Right kidney (tissue), 1 donor: Measurements from ENCODE around the gene GALNT13.

ENCODE experiments used
- DNase-seq: peaks from one replicate; pipeline ENCODE4 v3.0.0-alpha.2; 2016

GALNT13 gene

GRCh38 chr2:154488801-154489200 lies 617.1 kb downstream of the GALNT13 start:
- DNase-seq = no peak

GRCh38 chr2:154489266-154489858 lies 617.6 kb downstream of the GALNT13 start:
- no peak for DNase-seq

GRCh38 chr2:154490530-154490929 lies 618.8 kb downstream of the GALNT13 start:
- DNase-seq = no peak

DNA sequence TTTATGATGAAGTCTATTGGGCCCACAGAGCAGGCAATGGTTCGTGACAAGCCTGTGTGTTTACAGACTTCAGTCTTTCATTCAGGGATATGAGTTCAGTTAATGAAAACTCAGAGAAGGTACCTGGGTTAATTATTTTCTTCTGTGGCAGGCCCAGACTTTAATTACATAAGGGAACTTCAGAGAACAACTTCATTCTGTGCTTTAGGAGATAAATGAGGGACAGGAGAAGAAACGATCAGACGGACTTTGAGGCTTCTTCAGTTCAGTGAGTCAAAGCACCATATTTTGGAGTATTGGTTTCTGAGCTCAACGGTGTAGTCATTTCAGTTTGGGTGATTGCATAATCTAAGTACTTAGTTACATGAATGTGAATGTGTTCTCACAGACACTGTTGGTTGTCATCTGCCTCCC lies 623.7 kb downstream of the GALNT13 start:
- DNase-seq = no peak

DNA sequence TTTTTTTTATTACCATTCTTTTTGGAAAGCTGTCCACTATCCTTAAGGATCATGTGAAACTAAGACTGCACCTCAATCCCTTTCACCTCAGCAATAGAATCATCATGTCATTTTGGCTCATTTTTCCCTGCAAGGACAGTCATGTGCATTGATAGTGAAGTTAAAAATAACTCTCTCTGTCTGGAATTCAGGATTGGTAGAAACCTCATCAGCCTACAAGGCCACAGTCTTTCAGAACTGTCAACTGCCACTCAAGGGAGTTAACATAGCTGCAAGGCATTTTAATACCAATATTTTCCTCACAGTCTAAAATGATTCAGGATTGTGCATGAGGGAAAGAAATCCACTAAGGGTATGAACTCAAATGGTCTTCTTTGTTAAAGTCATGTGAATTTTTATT lies 625.3 kb downstream of the GALNT13 start:
- no peak for DNase-seq
